HG02759 (cell line): ENCODE data around the gene PTPRCAP.
"Not testable (repeated sequence)": the region's sequence is repeated elsewhere in the genome, so short reads cannot be mapped to it uniquely, and the experiment has no call there.

Source experiments
- ATAC-seq: cut with Tn5 transposase; IDR thresholded peaks from one replicate; pipeline ENCODE4 v1.9.1; 2021; ENCODE audit warnings: mild to moderate bottlenecking, moderate library complexity; ENCODE audit not compliant: unreplicated experiment

The PTPRCAP gene

DNA sequence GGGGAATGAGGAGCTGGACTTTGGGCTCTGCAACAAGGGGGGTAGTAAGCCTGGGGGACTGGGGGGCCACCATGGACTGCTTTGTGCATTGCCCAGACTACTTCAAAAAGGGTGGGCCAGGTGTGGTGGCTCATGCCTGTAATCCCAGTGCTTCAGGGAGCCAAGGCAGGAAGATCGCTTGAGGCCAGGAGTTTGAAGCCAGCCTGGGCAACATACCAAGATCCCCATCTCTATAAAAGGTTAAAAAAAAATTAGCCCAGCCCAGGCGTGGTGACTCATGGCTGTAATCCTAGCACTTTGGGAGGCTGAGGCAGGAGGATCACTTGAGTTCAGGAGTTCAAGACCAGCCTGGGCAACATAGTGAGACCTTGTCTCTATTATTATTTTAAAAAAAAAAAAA lies 28.0 kb upstream of the PTPRCAP start:
- not testable (repeated sequence) for ATAC-seq

- no peak for ATAC-seq
Observed at GRCh38 chr11:67465189-67465510, 27.7 kb upstream of the PTPRCAP start.

GRCh38 chr11:67464411-67465188 lies 27.1 kb upstream of the PTPRCAP start:
- peak; percentile 52 for ATAC-seq

DNA sequence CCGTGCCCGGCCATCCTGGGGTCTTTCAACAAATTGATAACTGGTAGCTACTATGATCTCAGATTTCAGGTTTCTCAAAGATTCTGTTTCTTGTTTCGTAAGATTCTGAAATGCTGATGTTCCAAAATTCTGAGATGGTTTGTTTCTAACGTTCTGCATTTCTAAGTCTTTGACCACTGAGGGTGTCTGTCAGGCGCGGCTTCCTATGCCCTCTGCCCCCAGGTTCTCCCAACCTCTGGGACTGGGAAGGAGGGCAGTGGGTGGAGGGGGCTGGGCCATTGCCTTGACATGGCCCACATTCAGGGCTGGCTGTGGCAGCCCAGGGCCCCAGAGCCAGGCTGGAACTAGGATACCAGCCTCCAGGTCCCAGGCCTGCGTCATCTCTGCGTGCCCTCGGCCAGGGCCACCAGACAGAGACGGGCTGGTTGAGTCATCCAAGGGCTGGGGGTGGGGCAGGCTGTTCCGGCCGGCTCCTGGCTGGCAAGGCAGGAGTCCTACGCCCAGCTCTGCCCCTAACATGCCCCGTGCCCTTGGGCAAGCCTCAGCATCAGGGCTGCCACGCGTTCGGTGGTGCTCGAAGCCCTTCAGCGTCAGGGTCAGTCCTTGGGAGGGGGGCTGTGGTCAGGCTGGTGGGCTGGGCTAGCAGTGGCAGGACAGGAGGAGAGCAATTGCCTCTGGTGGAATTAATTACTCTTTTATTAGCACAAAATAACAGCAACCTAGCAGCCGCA lies 26.4 kb upstream of the PTPRCAP start:
- ATAC-seq, result no peak

DNA sequence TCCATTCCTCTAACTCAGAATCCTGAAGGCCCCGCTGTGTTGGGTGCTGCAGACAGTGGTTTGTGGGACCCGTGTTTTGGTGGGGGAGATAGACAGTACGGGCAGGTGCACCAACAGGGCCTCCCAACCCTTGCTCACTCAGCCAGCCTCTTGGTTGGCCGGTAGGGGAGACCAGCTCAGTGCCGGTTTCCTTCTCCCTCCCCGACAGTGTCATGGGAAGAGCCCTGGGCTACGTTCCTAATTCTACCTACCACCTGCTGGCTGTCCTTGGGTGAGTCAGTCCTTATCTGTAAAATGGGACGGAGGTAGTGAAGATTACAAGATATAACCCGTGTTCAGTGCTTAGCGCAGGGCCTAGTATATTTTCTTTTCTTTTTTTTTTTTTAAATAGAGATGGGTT lies 25.7 kb upstream of the PTPRCAP start:
- no peak for ATAC-seq

DNA sequence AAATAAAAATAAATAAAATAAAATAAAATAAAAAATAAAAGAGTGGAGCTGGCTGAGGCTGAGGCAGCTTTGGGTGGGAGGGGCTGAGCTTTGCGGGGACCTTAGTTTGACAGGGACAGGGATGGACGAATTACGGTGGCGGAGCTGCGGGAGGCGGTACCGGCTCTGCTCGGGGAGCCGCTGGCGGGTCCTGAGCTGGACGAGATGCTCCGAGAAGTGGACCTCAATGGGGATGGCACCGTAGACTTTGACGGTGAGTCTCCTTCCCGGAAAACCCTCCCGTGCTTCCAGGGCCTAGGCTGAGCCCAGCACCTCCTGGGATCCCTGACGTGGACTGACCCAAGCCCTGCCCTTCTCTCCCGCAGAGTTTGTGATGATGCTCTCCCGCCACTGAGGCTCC lies 20.8 kb upstream of the PTPRCAP start:
- no peak for ATAC-seq

DNA sequence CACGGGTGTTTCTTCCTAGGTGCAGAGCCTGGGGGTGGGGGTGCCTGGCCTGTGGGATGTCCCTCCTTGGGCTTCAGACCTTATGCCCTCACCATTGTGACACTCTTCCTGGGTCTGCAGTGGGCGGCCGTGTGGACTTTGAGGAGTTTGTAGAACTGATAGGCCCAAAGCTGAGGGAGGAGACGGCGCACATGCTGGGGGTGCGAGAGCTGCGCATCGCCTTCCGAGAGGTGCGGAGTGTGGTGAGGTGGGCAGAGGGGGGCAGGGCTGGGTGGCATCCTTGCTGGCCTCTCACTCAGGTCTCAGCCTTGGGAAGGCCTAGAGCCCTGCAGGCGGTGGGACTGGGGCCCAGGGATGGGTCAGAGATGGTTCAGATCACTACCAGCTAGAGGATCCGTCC lies 20.0 kb upstream of the PTPRCAP start:
- no peak for ATAC-seq

GRCh38 chr11:67456068-67456705 lies 18.7 kb upstream of the PTPRCAP start:
- ATAC-seq, result no peak

GRCh38 chr11:67455054-67455453 lies 17.6 kb upstream of the PTPRCAP start, which contains the start of gene CABP4:
TSS of gene CABP4 (plus strand) at chr11:67455354. CDS start at chr11:67455424, 70 bp downstream.
- ATAC-seq, result no peak

DNA sequence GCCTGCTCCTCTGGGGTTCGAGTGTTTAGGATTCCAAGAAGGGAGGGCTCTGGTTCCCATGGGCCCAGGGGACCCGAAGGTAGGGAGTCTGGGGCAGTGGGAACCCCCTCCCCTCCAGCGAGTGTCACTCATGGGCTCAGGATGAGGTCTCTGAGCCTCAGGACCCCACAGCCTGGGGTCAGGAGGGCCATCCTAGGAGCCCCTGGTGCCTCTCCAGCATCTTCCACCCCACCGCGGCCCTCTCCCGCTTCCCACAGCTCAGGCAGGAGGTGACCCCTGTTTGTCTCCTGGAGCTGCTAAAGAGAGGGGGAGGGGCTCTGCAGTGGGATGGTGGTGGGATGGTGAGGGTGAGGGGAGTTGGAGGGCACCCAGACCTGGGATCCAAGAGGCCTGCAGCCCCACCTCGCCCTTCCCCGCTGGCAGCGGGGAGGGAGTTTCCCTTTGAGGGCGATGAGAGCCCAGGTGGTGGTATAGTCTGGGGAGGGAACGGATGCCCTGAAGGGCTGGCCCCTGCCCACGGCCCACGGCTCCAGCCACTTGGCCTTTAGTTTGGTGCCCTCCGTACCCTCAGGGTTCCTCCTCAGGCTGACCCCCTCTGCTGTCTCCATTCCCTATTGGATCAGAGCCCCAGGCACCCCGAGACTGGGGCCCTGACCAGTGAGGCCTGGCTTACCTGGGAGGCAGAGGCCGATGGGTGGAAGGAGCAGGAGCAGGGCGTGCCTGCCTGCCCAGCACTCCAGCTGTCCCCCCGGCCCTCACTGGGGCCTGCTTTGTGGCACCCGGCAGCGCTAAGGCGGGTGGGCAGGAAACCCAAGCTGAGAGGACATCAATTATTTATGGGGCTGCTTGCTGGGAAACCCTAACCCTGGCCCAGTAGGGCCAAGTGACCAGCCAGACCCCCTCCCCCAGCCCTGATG lies 16.6 kb upstream of the PTPRCAP start:
- ATAC-seq, result no peak

- ATAC-seq, result no peak
Observed at GRCh38 chr11:67452141-67452952, 14.9 kb upstream of the PTPRCAP start, which contains the start of gene GPR152. TSS of gene GPR152 (minus strand) at chr11:67452729. CDS start at chr11:67452724, 5 bp downstream.

GRCh38 chr11:67451658-67451976 lies 14.1 kb upstream of the PTPRCAP start:
- ATAC-seq, result no peak

GRCh38 chr11:67450796-67451657 lies 13.5 kb upstream of the PTPRCAP start:
- no peak for ATAC-seq

- no peak for ATAC-seq
Observed at GRCh38 chr11:67449116-67449844, 11.8 kb upstream of the PTPRCAP start.

GRCh38 chr11:67448220-67448609 lies 10.7 kb upstream of the PTPRCAP start:
- no peak for ATAC-seq

GRCh38 chr11:67445515-67445914 lies 8.0 kb upstream of the PTPRCAP start:
- no peak for ATAC-seq

DNA sequence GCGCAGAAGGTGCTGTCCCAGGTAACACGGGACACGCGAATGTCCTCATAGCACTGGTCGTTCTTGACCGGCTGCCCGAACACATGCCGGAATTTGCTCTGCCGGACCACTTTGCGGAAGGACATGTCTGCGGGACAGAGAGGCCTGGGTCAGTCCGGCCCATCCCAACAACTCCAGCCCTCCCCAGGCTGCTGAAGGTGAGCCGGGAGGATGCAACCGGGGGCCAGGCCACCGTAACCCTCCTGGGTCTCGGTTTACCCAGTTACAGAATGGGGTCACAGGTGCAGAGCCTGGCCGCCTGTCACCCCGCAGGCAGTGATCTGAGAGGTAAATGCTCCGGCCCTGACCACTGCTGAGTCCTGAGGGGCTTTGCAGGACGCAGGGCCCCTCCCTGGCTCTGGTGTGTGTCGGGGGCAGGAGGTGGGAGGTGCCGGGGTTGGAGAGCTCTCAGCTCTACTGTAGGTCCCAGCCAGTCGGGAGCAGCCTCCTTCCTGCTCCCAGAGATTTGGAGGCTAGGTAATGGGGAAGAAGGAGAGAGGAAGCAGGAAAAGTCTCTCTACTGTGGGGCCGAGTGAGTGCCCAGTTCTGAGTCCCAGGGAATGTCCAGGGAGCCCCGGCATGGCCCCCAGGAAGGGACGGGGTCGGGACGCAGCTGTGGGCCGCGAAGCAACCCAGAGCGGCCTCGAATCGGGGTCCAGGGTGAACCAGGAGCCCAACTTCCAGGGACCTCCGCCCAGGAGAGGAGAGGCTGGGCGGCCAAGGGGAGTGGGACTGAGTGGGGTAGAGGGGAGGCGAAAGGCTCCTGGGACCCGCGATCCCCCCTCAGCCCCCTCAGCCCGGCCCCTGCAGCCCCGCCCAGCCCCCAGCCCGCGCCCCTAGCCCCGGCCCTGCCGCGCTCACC lies 5.3 kb upstream of the PTPRCAP start:
- ATAC-seq, result no peak
